ENCODE results near the gene LAIR1.

- TF ChIP-seq, protein P1, sequence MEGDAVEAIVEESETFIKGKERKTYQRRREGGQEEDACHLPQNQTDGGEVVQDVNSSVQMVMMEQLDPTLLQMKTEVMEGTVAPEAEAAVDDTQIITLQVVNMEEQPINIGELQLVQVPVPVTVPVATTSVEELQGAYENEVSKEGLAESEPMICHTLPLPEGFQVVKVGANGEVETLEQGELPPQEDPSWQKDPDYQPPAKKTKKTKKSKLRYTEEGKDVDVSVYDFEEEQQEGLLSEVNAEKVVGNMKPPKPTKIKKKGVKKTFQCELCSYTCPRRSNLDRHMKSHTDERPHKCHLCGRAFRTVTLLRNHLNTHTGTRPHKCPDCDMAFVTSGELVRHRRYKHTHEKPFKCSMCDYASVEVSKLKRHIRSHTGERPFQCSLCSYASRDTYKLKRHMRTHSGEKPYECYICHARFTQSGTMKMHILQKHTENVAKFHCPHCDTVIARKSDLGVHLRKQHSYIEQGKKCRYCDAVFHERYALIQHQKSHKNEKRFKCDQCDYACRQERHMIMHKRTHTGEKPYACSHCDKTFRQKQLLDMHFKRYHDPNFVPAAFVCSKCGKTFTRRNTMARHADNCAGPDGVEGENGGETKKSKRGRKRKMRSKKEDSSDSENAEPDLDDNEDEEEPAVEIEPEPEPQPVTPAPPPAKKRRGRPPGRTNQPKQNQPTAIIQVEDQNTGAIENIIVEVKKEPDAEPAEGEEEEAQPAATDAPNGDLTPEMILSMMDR (IDR thresholded peaks at IDR 0.05; ENCODE audit: poor library complexity): no peak
- TF ChIP-seq EZH2 (IDR thresholded peaks at IDR 0.05; ENCODE audit: borderline replicate concordance): no peak
Measured at GRCh38 chr19:54336893-54337857, 27.6 kb downstream of the LAIR1 start.

All from hepatocyte (in vitro differentiated cells).